ENCODE results near the gene LHX2. TPM values are rescaled to one million over a fixed set of nuclear protein-coding genes. Genes with fewer than 3 reads are reported as not detected.
A peak's percentile ranks its signal among the peaks of the same experiment; 100 is the strongest.

LHX2 gene
- total RNA-seq, 1 donor from 2014 or later: 0.20 TPM

DNA sequence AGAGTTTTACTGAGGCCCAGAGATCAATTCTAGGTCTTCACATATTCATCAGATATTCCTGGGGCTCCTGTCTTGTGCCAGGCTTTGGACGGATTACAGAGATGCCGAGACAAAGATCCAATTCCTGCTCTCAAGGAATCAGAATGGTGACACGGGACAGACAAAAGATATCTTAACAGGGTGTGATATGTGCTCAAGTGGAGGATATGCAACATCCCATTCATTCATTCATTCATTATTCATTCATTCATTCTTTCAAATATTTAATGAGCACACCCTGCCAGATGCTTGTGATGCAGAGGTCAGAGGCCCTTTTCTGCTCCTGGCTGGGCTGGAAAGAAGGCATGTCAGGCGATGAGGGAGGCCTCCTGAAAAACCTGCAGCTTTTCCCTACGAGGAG is 21.8 kb downstream of the LHX2 start:
- peaks cover 55% of the 10 kb centered on the region for H3K27me3 Mint-ChIP-seq (ENCODE audit: low read depth)
- H3K36me3 Mint-ChIP-seq (ENCODE audit: low read depth): peaks cover 3% of the 10 kb centered on the region
- H3K27ac Mint-ChIP-seq (ENCODE audit: unreplicated experiment): no peak overlapping the region
- no peak overlapping the region for H3K4me3 Mint-ChIP-seq (ENCODE audit: unreplicated experiment)
- no peak for DNase-seq (ENCODE audit: low spot score)
- TF ChIP-seq, protein P1, sequence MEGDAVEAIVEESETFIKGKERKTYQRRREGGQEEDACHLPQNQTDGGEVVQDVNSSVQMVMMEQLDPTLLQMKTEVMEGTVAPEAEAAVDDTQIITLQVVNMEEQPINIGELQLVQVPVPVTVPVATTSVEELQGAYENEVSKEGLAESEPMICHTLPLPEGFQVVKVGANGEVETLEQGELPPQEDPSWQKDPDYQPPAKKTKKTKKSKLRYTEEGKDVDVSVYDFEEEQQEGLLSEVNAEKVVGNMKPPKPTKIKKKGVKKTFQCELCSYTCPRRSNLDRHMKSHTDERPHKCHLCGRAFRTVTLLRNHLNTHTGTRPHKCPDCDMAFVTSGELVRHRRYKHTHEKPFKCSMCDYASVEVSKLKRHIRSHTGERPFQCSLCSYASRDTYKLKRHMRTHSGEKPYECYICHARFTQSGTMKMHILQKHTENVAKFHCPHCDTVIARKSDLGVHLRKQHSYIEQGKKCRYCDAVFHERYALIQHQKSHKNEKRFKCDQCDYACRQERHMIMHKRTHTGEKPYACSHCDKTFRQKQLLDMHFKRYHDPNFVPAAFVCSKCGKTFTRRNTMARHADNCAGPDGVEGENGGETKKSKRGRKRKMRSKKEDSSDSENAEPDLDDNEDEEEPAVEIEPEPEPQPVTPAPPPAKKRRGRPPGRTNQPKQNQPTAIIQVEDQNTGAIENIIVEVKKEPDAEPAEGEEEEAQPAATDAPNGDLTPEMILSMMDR (IDR thresholded peaks at IDR 0.05): no peak
- no peaks in the 10 kb centered on the region for H3K9me3 Mint-ChIP-seq (ENCODE audit: low read depth)
- H3K4me1 Mint-ChIP-seq (ENCODE audit: low read depth): peaks cover 16% of the 10 kb centered on the region

DNA sequence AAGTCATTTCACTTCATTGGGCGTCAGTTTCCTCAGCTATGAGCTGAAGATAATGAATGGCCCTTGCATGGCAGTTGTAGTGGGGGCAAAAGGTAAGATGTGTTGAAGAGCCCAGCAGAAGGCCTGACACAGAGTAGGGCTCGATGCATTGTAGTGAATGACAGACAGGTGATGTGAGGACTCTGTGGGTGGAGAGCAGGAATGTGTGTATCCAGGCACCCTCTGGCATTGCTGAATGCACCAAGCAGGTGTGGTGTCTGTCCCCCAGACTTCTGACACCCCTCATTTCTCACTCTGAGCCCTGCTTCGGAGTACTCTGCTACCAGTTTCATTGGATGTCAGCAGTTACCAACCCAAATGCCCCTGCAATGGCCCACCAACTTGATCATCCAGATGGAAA is 22.4 kb downstream of the LHX2 start:
- TF ChIP-seq, protein P1 (IDR thresholded peaks at IDR 0.05): no peak
- Mint-ChIP-seq H3K9me3 (ENCODE audit: low read depth) (no peaks in the 10 kb centered on the region), H3K27ac (ENCODE audit: unreplicated experiment) (no peak overlapping the region), H3K4me1 (ENCODE audit: low read depth) (peaks cover 16% of the 10 kb centered on the region), H3K27me3 (ENCODE audit: low read depth) (peaks cover 57% of the 10 kb centered on the region), H3K36me3 (ENCODE audit: low read depth) (peaks cover 3% of the 10 kb centered on the region), H3K4me3 (ENCODE audit: unreplicated experiment) (no peak overlapping the region)
- no peak for DNase-seq (ENCODE audit: low spot score)

DNA sequence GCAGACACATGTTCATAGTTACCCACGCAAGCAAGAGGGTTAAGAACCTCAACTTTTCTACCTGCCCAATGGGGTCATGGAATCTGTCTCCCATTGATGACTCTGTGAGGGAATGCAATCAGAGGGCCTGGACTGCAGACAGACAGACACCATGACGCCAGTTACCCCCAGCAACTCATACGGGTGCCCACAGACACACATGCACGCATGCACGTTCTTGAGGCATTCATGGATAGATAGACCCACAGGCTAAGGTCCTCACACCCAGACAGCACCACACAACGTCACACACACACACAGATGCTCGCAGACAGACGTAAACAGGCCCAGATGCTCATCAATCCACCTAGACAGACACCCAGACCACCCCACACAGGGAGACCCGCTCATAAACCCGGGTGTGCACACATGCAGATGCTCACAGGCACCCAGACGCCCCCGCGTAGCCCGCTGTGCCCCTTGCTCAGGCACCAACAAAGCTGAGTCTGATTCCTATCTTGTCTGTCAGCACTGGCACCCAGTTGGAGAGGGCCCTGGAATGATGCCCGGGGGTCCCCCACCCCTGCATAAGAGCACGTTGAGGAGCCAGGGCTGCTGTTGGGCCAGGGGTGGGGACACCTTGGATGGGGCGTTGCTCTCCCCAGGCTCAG is 23.6 kb downstream of the LHX2 start:
- peaks cover 5% of the 10 kb centered on the region for H3K36me3 Mint-ChIP-seq (ENCODE audit: low read depth)
- no peaks in the 10 kb centered on the region for H3K9me3 Mint-ChIP-seq (ENCODE audit: low read depth)
- peaks cover 63% of the 10 kb centered on the region for H3K27me3 Mint-ChIP-seq (ENCODE audit: low read depth)
- no peak overlapping the region for H3K4me3 Mint-ChIP-seq (ENCODE audit: unreplicated experiment)
- H3K27ac Mint-ChIP-seq (ENCODE audit: unreplicated experiment): no peak overlapping the region
- no peak for DNase-seq (ENCODE audit: low spot score)
- TF ChIP-seq, protein P1 (IDR thresholded peaks at IDR 0.05): no peak
- H3K4me1 Mint-ChIP-seq (ENCODE audit: low read depth): peaks cover 17% of the 10 kb centered on the region

DNA sequence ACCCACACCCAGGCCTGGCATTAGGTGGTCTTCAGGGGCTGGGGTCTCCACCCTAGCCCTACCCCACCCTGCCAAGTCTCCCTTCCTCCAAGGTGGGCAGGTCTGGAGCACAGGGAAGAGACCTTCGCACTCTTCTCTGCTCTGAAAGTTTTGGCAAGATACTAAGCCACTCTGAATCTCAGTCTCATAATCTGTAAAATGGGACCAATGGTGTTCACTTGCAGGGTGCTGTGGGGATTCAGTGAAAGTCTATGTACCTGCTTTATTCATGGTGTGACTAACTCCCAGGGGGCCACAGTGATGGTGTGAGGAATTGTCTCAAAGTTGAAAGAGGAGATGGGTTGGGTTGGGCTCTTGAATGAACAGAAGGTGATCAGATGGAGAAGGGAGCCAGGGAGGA is 25.0 kb downstream of the LHX2 start:
- Mint-ChIP-seq H3K27ac (ENCODE audit: unreplicated experiment) (no peak overlapping the region), H3K9me3 (ENCODE audit: low read depth) (no peaks in the 10 kb centered on the region), H3K36me3 (ENCODE audit: low read depth) (peaks cover 5% of the 10 kb centered on the region), H3K27me3 (ENCODE audit: low read depth) (peaks cover 59% of the 10 kb centered on the region), H3K4me3 (ENCODE audit: unreplicated experiment) (no peak overlapping the region), H3K4me1 (ENCODE audit: low read depth) (peaks cover 18% of the 10 kb centered on the region)
- no peak for DNase-seq (ENCODE audit: low spot score)
- TF ChIP-seq, protein P1 (IDR thresholded peaks at IDR 0.05): no peak

DNA sequence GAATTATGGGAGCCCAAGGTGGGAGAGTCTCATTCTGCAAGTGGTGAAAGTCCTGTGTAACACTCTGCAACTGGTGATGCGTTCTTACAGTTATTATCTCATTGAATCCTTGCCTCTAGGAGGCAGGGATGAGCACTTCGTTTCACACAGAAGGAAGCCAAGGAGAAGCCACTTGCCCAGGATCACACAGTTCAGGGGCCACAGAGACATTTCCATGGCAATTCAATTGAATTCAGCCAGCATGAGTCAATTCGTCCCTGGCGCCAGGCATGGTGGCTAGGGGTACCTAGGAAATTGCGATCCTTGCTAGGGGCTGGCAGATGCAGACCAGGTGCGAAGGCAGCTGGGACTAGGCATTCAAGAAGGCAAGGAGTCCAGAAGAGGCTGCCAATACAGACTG is 26.2 kb downstream of the LHX2 start:
- Mint-ChIP-seq H3K4me1 (ENCODE audit: low read depth) (peaks cover 13% of the 10 kb centered on the region), H3K4me3 (ENCODE audit: unreplicated experiment) (no peak overlapping the region), H3K27ac (ENCODE audit: unreplicated experiment) (peak overlapping the region; percentile 78), H3K36me3 (ENCODE audit: low read depth) (peaks cover 5% of the 10 kb centered on the region), H3K27me3 (ENCODE audit: low read depth) (peaks cover 52% of the 10 kb centered on the region), H3K9me3 (ENCODE audit: low read depth) (no peaks in the 10 kb centered on the region)
- DNase-seq (ENCODE audit: low spot score): no peak
- TF ChIP-seq, protein P1 (IDR thresholded peaks at IDR 0.05): peak; percentile 49
